Pons (tissue), 1 donor: ENCODE results near the gene TMEM178B.

Experiments
- DNase-seq: peaks from one replicate; pipeline ENCODE4 v3.0.0-alpha.2; 2016; ENCODE audit warnings: low spot score

The TMEM178B gene

GRCh38 chr7:141477865-141478264 lies 404.0 kb downstream of the TMEM178B start:
- no peak for DNase-seq

DNA sequence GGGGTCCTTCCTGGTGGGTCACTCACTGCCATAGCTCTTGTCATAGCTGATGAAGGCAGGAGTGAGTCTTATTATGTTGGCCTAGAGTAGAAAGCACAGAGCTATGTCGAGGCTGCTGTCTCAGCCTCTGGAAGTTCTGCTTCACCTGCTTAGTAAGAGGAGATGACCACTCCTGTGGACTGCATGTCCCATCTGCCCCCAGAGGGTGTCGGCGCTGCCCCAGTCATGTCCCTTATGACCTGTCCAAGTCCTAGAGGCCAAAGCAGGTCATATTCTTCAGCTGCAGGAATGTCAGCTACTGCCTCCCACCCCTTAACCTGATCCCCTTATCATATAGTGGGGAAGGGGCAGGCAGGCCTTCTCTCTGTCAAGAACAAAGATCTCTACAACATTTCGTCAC lies 405.0 kb downstream of the TMEM178B start:
- DNase-seq: no peak

DNA sequence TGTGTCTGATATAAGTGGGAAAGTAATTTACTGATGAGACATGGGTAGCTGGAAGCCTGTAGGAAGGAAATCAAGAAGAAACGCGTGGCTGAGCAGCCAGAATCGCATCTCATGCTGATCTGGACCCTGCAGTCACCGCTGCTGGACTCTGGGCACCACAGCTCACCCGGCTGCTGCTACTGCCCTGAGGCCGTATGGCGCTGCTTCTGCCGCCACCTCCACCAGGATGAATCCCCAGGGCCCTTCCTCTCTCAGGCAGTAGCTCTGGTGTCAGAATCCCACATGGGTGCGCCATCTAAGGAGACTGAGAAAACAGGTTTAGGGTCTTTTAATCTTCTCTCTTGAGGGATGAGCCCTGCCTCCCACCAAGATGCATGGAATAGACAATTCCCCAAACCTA lies 407.1 kb downstream of the TMEM178B start:
- DNase-seq: no peak

- DNase-seq: no peak
Measured at GRCh38 chr7:141481971-141482370, 408.1 kb downstream of the TMEM178B start.

- no peak for DNase-seq
Measured at GRCh38 chr7:141483044-141483443, 409.2 kb downstream of the TMEM178B start.

GRCh38 chr7:141484907-141485306 lies 411.0 kb downstream of the TMEM178B start:
- DNase-seq: no peak

DNA sequence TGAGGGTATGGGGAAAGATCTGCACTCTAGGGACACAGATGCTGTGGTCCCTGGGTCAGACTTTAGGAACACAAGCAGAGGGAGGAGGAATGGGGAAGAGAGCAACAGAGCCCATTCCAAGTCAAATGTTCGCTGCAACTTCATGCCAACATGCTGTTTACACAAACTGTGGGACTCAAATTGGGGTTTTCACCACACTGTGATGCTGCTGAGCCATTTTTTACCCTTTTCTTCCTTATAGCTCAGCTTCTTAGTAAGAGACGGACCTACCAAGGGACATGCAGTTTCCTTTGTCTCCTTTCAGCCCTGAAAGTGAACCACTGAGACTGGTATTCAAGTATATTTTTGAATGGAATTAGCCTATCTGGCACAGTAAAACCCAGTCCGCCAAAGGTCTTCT lies 413.1 kb downstream of the TMEM178B start:
- no peak for DNase-seq

DNA sequence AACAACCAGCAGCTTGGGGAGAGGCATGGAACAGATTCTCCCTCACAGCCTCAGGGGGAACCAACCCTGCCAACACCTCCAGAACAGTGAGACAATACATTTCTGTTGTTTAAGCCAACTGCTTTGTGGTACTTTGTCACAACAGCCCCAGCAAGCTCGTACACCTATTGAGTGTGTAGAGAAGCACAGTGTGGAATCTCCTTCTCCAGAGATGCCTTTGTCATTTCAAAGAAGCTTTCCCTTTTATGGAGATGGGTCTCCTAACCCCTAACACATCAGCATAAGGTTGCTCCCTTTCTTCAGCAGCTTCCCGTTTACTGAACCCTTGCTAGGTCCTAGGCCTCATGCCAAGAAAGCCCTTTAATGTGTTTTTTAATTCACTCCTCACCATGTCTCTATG lies 416.6 kb downstream of the TMEM178B start:
- no peak for DNase-seq

- DNase-seq: no peak
Measured at GRCh38 chr7:141495057-141495456, 421.2 kb downstream of the TMEM178B start.

- no peak for DNase-seq
Measured at GRCh38 chr7:141497391-141497790, 423.5 kb downstream of the TMEM178B start.

DNA sequence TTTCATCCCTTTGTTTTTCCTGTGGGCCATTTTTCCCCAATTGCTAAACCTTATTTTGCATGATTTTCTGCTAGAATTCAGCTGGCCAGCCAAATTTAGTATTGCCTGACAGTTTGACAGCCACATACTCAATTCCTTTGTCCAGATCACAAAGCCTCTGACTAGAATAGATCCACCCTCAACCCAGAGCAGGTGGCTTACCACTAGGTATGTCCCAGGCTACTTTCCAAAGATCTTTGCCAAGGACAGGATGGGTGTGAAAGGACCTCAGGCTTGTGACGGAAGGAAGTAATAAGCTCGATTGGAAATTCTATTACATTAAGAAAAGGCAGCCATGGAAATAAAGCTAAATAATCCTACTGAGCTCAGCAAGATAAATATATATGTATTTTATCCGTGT lies 426.7 kb downstream of the TMEM178B start:
- DNase-seq: no peak

GRCh38 chr7:141501451-141501850 lies 427.6 kb downstream of the TMEM178B start:
- DNase-seq: no peak

DNA sequence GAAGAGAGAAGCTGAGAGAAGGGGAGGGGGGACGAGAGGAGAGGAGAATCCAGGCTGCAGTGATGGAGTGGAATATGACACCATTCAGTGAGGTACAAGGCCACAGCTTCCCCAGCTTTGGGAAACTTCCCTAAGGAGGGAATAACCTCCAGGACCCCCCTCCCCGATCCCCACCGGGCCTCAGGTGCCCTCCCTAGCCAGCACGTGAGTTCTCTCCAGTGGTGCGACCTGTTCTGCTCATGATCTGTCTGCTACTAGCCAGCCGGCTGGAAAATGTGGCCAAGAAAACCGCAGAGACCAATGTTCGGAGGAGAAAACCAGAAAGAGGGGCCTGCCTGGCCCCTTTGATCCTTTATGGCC lies 437.4 kb downstream of the TMEM178B start:
- DNase-seq: no peak

DNA sequence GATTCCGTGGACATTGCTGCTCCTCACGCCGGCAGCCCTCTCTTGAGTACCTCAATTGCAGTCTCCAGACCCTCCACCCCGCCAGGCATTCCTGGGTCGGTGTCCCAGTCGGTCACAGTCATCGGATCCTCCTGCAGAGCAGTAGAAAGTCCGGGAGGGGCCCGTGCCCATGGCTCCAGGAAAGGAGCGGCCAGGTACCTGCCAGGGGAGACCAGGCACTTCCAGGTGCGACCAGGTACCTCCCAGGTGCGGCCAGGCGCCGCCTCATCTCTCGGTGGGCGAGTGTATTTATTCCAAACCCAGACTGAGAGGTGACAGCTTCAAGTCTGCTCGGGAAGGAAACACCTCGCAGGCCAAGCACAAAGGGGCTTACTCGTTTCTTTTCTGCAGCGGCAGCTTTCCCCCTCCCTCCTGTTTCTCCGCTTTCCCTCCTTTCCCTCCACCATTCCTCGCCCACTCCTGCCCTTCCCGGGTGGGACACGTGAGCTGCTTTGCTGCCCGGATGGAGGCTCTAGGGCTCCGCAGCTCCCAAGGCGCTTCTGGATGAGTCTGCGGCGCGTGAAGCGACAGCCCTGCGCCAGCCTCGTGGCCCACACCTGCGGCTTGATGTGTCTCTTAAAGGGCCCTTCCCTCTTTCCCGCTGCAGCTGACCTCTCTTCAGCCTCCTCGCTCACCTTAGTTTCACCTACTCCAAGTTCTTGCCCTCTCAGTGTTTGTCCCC lies 438.0 kb downstream of the TMEM178B start:
- no peak for DNase-seq

DNA sequence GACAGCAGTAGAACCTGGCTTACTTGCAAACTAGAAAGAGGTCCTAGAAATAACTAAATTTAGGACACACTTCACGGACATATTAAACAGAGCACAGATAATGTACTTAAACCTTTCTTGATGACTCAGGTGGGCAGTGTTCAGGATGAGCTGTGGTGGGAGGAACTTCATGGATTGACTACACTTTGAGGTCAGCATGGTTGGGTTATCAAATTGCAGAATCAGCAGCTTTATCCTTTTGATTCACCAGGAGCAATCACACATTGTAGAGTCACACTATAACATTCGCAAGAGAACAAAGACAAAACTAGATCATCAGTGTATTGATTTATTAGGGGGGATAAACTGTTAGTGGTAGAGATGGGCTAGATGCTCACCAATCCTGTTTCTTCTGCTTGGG lies 438.7 kb downstream of the TMEM178B start:
- no peak for DNase-seq

GRCh38 chr7:141513720-141514119 lies 439.9 kb downstream of the TMEM178B start:
- no peak for DNase-seq

- DNase-seq: no peak
Measured at GRCh38 chr7:141515941-141516340, 442.1 kb downstream of the TMEM178B start.

DNA sequence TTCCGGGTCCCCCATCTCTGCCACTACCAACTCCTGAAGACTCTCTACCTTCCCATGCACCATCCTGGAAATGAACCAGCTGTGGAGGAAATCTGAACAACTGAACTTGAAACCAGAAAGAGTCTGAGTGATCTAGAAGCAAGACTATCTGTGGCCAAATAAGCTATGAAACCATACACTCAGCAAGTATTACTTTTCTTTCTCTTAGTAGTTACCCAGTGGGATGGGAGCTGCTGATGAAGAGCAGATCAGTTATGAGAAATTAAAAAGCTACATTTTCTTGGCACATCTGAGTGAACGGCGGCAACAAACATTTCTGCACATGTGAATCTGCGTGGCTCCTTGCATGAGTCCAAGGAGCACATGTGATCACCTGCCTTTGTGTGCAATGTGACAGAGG lies 445.8 kb downstream of the TMEM178B start:
- no peak for DNase-seq

DNA sequence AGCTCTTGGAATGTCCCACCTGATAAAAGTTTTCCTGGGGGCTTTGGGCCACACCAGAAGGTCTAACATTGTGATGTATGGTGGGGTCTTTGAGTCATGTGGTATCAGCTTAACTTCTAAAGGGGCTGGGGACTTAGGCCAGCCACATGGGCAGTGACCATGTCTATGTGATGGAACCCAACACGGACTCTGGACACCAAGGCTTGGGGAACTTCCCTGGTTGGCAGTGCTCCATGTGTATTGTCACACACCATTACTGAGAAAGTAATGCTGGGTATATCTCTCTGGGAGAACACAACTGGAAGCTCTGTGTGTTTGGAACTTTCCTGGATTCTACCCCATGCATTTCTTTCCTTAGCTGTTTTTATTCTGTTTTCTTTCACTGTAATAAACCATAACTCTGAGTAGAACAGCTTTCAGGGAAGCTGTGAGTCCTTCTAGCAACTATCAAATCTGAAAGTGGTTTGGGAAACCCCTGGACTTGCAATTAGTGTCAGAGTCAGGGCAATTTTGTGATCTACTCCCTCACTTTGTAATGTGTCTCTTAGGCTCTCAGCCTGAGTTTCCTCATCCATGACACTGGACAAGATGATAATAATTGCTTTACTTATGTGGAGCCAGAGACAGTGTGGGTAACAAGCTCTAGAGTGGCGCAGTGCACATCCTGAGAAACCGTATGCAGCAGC lies 448.9 kb downstream of the TMEM178B start:
- no peak for DNase-seq

DNA sequence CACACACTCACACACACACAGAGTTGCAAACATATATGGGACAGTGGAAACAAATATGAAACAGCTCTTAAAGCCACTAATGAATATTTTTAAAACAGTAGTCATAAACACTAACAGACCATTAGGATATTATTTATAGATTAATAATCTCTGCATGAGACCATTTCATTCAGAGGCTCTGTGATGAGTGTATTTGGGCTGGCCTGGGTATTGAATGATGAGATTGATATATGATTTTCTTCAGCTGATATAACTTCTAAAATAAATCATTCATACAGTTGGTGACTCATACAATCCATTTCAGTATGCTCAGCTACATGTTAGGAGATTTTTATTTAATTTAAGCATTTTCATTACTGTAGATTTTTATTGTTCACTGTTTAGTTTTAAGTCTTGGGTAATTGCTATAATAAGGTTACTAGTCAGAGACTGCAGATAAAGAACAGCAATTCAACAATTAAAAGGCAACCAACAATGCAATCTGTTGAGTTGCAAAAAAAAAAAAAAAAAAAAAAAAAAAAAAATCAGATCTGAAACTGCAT lies 452.2 kb downstream of the TMEM178B start:
- no peak for DNase-seq

DNA sequence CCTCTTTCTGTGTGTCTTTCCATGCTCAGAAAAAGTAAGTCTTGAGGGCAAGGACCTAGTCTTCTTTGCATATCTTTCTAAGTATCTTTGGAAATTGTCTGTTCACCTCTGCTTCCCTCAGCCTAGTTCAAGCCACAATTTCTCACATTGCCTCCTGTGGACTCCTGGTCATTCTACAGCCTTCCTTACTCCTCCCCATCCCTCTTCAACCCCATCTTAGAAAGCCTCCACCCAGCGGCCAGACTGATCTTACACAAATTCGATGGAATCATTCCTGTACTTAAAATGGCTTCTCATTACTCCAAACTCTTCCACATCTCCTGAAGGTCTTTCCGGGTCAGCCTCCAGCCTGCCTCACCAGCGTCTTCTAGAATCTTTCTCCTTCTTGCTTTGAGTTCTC lies 453.2 kb downstream of the TMEM178B start:
- DNase-seq: no peak

GRCh38 chr7:141528399-141528798 lies 454.5 kb downstream of the TMEM178B start:
- DNase-seq: no peak
